OCI-LY7 (cell line): ENCODE measurements around the gene VAV1. TPM values are rescaled to one million over a fixed set of nuclear protein-coding genes. Genes with fewer than 3 reads are reported as not detected.

ENCODE experiments used
- BruUV-seq: library from RNA; stranded (reverse); fragments of 400-500 nt; replicated peaks from 2 replicates; lab custom pipeline; 2021; lab: Mats Ljungman, UMichigan
- CTCF ChIA-PET: fragments of 300-600 bp; sonication (Branson Sonifier 250); formaldehyde crosslinking; loops from one replicate; lab custom pipeline; 2022; ENCODE audit warnings: antibody characterized with exemption; ENCODE audit not compliant: unreplicated experiment; lab: Charles Lee
- POLR2A ChIA-PET: fragments of 300-600 bp; sonication (Branson Sonifier 250); formaldehyde crosslinking; loops from one replicate; lab custom pipeline; 2022; ENCODE audit warnings: antibody characterized with exemption; lab: Charles Lee
- DNase-seq: peaks from one replicate; pipeline ENCODE4 v3.0.0-alpha.2; 2015; ENCODE audit warnings: low spot score
- H2AFZ ChIP-seq: fragments of 200-600 bp; sonication (generic), shearing (Covaris generic); 2 replicates; pipeline ENCODE4 v1.6.1; 2014; ENCODE audit warnings: mild to moderate bottlenecking, antibody characterized with exemption, low read length, moderate library complexity
- H3K27ac ChIP-seq: fragments of 200-600 bp; sonication (generic); 2 replicates; pipeline ENCODE4 v1.5.1; 2014; ENCODE audit warnings: mixed run types, low read depth, mild to moderate bottlenecking, moderate library complexity, low read length, inconsistent platforms; ENCODE audit not compliant: poor library complexity, severe bottlenecking
- H3K36me3 ChIP-seq: fragments of 200-600 bp; sonication (generic); 2 replicates; pipeline ENCODE4 v1.6.1; 2014; ENCODE audit warnings: mild to moderate bottlenecking, antibody characterized with exemption, low read length, moderate library complexity, mixed read lengths; ENCODE audit not compliant: insufficient read depth
- H3K4me1 ChIP-seq: fragments of 200-600 bp; sonication (generic); 2 replicates; pipeline ENCODE4 v1.5.1; 2014; ENCODE audit warnings: mild to moderate bottlenecking, low read length; ENCODE audit not compliant: insufficient read depth, poor library complexity, severe bottlenecking
- H3K4me2 ChIP-seq: fragments of 200-600 bp; sonication (generic); 2 replicates; pipeline ENCODE4 v1.6.1; 2014; ENCODE audit warnings: mild to moderate bottlenecking, low read length
- H3K4me3 ChIP-seq: fragments of 200-600 bp; sonication (generic); 2 replicates; pipeline ENCODE4 v1.5.1; 2014; ENCODE audit warnings: mild to moderate bottlenecking, low read depth, low read length; ENCODE audit not compliant: poor library complexity, severe bottlenecking
- H3K79me2 ChIP-seq: fragments of 200-600 bp; sonication (generic); 2 replicates; pipeline ENCODE4 v1.6.1; 2016; ENCODE audit warnings: low read depth, mild to moderate bottlenecking, low read length, moderate library complexity, mixed read lengths; ENCODE audit not compliant: insufficient read depth
- H3K9me2 ChIP-seq: fragments of 200-600 bp; sonication (generic); 2 replicates; pipeline ENCODE4 v1.6.1; 2016; ENCODE audit warnings: mild to moderate bottlenecking, low read length, mixed read lengths; ENCODE audit not compliant: insufficient read depth
- H3K9me3 ChIP-seq: fragments of 200-600 bp; sonication (generic); 2 replicates; pipeline ENCODE4 v1.6.1; 2014; ENCODE audit warnings: mild to moderate bottlenecking, mixed run types, low read length, mixed read lengths
- H4K20me1 ChIP-seq: fragments of 200-600 bp; sonication (generic); 2 replicates; pipeline ENCODE4 v1.6.1; 2014; ENCODE audit warnings: mild to moderate bottlenecking, antibody characterized with exemption, low read length, moderate library complexity, mixed read lengths; ENCODE audit not compliant: insufficient read depth
- CTCF ChIP-seq: fragments of 200-600 bp; sonication (generic); conservative IDR thresholded peaks from 2 replicates; pipeline ENCODE4 v1.5.1; 2014; ENCODE audit warnings: mild to moderate bottlenecking, antibody characterized with exemption, low read length, moderate library complexity, mixed read lengths
- EZH2phosphoT487 ChIP-seq: fragments of 200-600 bp; sonication (generic); IDR thresholded peaks from 2 replicates; pipeline ENCODE4 v1.6.1; 2018; ENCODE audit warnings: low read depth, borderline replicate concordance, mild to moderate bottlenecking, mixed run types, antibody characterized with exemption, low read length, moderate library complexity, mixed read lengths
- intact Hi-C: fragments of 100-400 bp; cut with micrococcal nuclease; formaldehyde crosslinking; loops from one replicate; pipeline ENCODE4 v1.10.0; 2022; ENCODE audit not compliant: unreplicated experiment
- total RNA-seq, 2 experiments: library from RNA; depleted of rRNA in 1 of 2; stranded (reverse); fragments of >200 nt in 1 of 2; shearing (Covaris generic) in 1 of 2; gene quantifications; 2 replicates each; pipeline ENCODE4 v1.2.3, GENCODE V29; 2014 to 2022

Gene VAV1
- total RNA-seq, 2 experiments from 2014 or later = 90.7 to 107 TPM

GRCh38 chr19:6734096-6734696 is 38.3 kb upstream of the VAV1 start:
- no peak for DNase-seq
- Histone ChIP-seq H3K9me2 (no peaks in the 10 kb centered on the region), H2AFZ (no peak overlapping the region), H3K79me2 (peaks cover 13% of the 10 kb centered on the region; the same call in 1 of the 2 replicates), H3K4me3 (no peak overlapping the region), H4K20me1 (no peaks in the 10 kb centered on the region), H3K36me3 (no peaks in the 10 kb centered on the region; the same call in 1 of the 2 replicates), H3K9me3 (no peaks in the 10 kb centered on the region), H3K27ac (no peak overlapping the region), H3K4me2 (no peak overlapping the region), H3K4me1 (peaks cover 27% of the 10 kb centered on the region)
- BruUV-seq = no TSS peak
- no peak for TF ChIP-seq EZH2phosphoT487
- no peak for TF ChIP-seq CTCF
- CTCF ChIA-PET = no interaction called here
- POLR2A ChIA-PET = no interaction called here
- intact Hi-C loops = no loop called here

GRCh38 chr19:6735181-6735911 is 37.2 kb upstream of the VAV1 start:
- TF ChIP-seq EZH2phosphoT487 = no peak
- no peak for TF ChIP-seq CTCF
- Histone ChIP-seq H4K20me1 (no peaks in the 10 kb centered on the region), H3K36me3 (no peaks in the 10 kb centered on the region), H3K4me1 (peaks cover 35% of the 10 kb centered on the region), H3K4me2 (peak overlapping the region; percentile 85), H3K79me2 (peaks cover 13% of the 10 kb centered on the region; the same call in 1 of the 2 replicates), H3K9me2 (no peaks in the 10 kb centered on the region), H2AFZ (no peak overlapping the region), H3K4me3 (peak overlapping the region; percentile 83), H3K9me3 (no peaks in the 10 kb centered on the region), H3K27ac (peak overlapping the region; percentile 74)
- POLR2A ChIA-PET = interaction anchor here (0.6 kb wide), 2 partner anchors 53 to 128 kb away, joined by 3 read pairs; no protein-coding TSS in a partner anchor
- intact Hi-C loops = loop anchor here (5.0 kb wide), 1 partner anchor 133 kb away; no protein-coding TSS in a partner anchor
- CTCF ChIA-PET = interaction anchor here (1.7 kb wide), 1 partner anchor 128 kb away, joined by 5 read pairs; no protein-coding TSS in a partner anchor
- no TSS peak for BruUV-seq
- no peak for DNase-seq
